RWPE2 (cell line): Measurements from ENCODE around the gene RIC8A.

Experiments used
- ATAC-seq: fragments of 200-7000 bp; cut with Tn5 transposase; 3 replicates; pipeline ENCODE4 v1.9.1; 2021; ENCODE audit warnings: low read depth
- DNase-seq: peaks from one replicate; pipeline ENCODE4 v3.0.0-alpha.2; 2020; ENCODE audit warnings: low spot score
- H3K27ac ChIP-seq: fragments of 450-650 bp; 2 replicates; pipeline ENCODE4 v1.5.1; 2017; ENCODE audit warnings: mild to moderate bottlenecking; ENCODE audit not compliant: poor library complexity, severe bottlenecking
- H3K27me3 ChIP-seq: fragments of 250-450 bp; sonication (Bioruptor Pico); 2 replicates; pipeline ENCODE4 v1.5.1; 2021; ENCODE audit warnings: mild to moderate bottlenecking, moderate library complexity; ENCODE audit not compliant: insufficient read depth, poor library complexity, severe bottlenecking
- H3K36me3 ChIP-seq: fragments of 250-450 bp; sonication (Bioruptor Pico); 2 replicates; pipeline ENCODE4 v1.5.1; 2020; ENCODE audit warnings: low read depth, mild to moderate bottlenecking, moderate library complexity
- H3K4me1 ChIP-seq: fragments of 250-450 bp; sonication (Bioruptor Pico); 2 replicates; pipeline ENCODE4 v1.5.1; 2021; ENCODE audit warnings: mild to moderate bottlenecking, moderate library complexity; ENCODE audit not compliant: insufficient read depth, poor library complexity, severe bottlenecking
- H3K4me3 ChIP-seq: fragments of 250-450 bp; sonication (Bioruptor Pico); 2 replicates; pipeline ENCODE4 v1.5.1; 2021; ENCODE audit warnings: mild to moderate bottlenecking, moderate library complexity; ENCODE audit not compliant: severe bottlenecking
- H3K9me3 ChIP-seq: fragments of 250-450 bp; sonication (Bioruptor Pico); 2 replicates; pipeline ENCODE4 v1.5.1; 2021; ENCODE audit warnings: mild to moderate bottlenecking, moderate library complexity; ENCODE audit not compliant: severe bottlenecking
- TF ChIP-seq, protein P1 (sequence below): fragments of 450-650 bp; IDR thresholded peaks from one replicate; pipeline ENCODE4 v1.5.1; 2017; ENCODE audit warnings: mild to moderate bottlenecking, moderate library complexity; ENCODE audit not compliant: poor library complexity, severe bottlenecking

Gene RIC8A

DNA sequence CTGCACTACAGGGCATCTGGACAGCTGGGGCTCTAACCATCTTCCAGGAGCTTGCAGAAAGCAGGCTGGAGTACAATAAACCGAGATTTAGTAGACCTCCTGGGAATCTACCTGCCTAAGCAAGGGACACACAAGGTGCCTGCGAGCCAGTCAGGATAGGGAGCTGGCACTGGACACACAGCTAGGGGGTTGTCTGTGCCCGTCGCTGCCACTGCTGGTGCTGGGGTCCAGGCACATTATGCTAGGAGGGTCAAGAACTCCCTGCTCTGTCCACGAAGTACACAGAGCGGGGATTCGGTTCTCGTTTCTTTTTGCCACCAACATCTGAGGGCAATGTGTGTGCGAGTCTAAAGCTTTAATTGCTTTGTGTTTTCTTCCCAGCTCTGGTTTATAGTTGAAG is 4.2 kb downstream of the RIC8A start:
- Histone ChIP-seq H3K4me3 (no peak overlapping the region), H3K4me1 (peaks cover 10% of the 10 kb centered on the region), H3K36me3 (peaks cover 72% of the 10 kb centered on the region), H3K27ac (no peak overlapping the region), H3K27me3 (no peaks in the 10 kb centered on the region), H3K9me3 (no peaks in the 10 kb centered on the region)
- ATAC-seq, result no peak
- no peak for DNase-seq
- TF ChIP-seq, protein P1, sequence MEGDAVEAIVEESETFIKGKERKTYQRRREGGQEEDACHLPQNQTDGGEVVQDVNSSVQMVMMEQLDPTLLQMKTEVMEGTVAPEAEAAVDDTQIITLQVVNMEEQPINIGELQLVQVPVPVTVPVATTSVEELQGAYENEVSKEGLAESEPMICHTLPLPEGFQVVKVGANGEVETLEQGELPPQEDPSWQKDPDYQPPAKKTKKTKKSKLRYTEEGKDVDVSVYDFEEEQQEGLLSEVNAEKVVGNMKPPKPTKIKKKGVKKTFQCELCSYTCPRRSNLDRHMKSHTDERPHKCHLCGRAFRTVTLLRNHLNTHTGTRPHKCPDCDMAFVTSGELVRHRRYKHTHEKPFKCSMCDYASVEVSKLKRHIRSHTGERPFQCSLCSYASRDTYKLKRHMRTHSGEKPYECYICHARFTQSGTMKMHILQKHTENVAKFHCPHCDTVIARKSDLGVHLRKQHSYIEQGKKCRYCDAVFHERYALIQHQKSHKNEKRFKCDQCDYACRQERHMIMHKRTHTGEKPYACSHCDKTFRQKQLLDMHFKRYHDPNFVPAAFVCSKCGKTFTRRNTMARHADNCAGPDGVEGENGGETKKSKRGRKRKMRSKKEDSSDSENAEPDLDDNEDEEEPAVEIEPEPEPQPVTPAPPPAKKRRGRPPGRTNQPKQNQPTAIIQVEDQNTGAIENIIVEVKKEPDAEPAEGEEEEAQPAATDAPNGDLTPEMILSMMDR, result no peak

DNA sequence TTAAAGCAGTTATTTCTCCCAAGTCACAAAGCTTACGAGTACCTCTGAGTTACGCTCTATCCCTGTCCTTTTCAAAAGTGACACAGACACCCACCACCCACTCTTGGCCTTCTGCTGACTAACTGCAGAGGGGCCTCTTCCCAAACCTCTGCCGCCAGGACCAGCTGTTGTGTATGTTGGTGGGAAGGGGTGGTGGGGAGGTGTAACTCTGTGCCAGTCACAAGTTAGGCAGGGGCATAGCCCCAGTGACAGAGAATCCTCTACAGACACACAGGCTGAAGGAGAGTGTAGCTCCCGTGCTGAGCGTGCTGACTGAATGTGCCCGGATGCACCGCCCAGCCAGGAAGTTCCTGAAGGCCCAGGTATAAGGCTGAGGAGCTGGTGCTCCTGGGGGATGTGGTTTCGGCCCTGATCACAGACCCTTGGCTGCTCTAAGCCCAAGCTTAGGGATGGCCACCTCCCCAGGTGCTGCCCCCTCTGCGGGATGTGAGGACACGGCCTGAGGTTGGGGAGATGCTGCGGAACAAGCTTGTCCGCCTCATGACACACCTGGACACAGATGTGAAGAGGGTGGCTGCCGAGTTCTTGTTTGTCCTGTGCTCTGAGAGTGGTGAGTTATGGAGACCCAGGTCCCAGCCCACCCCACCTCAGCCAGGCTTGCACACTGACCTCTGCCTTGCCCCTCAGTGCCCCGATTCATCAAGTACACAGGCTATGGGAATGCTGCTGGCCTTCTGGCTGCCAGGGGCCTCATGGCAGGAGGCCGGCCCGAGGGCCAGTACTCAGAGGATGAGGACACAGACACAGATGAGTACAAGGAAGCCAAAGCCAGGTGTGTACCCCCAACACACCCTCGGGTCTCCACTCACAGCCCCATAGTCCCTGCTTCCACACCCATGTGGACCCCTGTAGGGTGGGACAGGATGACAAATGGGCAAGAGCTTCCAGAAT is 4.9 kb downstream of the RIC8A start:
- no peak for ATAC-seq

DNA sequence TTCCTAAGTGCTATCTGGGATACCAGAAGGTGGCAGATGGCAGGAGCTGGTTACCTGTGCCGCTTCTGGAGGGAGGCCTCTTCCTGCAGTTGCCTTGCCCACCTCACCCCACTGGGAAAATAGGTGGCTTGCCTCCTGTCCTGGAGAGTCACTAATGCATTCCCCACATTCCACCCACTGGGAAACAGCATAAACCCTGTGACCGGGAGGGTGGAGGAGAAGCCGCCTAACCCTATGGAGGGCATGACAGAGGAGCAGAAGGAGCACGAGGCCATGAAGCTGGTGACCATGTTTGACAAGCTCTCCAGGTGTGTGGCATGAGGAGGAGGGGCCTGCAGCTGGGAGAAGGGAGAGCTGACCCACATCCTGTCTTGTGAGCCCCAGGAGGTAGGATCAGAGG is 5.6 kb downstream of the RIC8A start:
- Histone ChIP-seq H3K4me3 (no peak overlapping the region), H3K27me3 (no peaks in the 10 kb centered on the region), H3K4me1 (peaks cover 10% of the 10 kb centered on the region), H3K9me3 (no peaks in the 10 kb centered on the region), H3K36me3 (peaks cover 72% of the 10 kb centered on the region), H3K27ac (no peak overlapping the region)
- ATAC-seq, result no peak
- TF ChIP-seq, protein P1, result no peak
- no peak for DNase-seq

More for the DNA sequence above, 4.9 kb downstream of the RIC8A start:
- TF ChIP-seq, protein P1, result no peak
- Histone ChIP-seq H3K27ac (no peak overlapping the region), H3K36me3 (peaks cover 72% of the 10 kb centered on the region), H3K9me3 (no peaks in the 10 kb centered on the region), H3K27me3 (no peaks in the 10 kb centered on the region), H3K4me1 (peaks cover 10% of the 10 kb centered on the region), H3K4me3 (no peak overlapping the region)
- no peak for DNase-seq

DNA sequence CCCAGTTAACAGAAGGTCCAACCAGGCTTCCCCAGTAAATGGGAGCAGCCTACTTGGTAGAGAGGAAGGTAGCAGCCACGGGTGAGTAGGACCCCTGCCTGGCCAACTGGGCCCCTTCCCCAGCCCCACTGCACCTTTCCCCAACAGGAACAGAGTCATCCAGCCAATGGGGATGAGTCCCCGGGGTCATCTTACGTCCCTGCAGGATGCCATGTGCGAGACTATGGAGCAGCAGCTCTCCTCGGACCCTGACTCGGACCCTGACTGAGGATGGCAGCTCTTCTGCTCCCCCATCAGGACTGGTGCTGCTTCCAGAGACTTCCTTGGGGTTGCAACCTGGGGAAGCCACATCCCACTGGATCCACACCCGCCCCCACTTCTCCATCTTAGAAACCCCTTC is 6.6 kb downstream of the RIC8A start:
- DNase-seq (no peak), ATAC-seq (no peak)
- no peak overlapping the region for H3K27ac ChIP-seq
- peaks cover 72% of the 10 kb centered on the region for H3K36me3 ChIP-seq
- peaks cover 10% of the 10 kb centered on the region for H3K4me1 ChIP-seq
- no peaks in the 10 kb centered on the region for H3K27me3 ChIP-seq
- TF ChIP-seq, protein P1, result no peak
- no peaks in the 10 kb centered on the region for H3K9me3 ChIP-seq
- no peak overlapping the region for H3K4me3 ChIP-seq

DNA sequence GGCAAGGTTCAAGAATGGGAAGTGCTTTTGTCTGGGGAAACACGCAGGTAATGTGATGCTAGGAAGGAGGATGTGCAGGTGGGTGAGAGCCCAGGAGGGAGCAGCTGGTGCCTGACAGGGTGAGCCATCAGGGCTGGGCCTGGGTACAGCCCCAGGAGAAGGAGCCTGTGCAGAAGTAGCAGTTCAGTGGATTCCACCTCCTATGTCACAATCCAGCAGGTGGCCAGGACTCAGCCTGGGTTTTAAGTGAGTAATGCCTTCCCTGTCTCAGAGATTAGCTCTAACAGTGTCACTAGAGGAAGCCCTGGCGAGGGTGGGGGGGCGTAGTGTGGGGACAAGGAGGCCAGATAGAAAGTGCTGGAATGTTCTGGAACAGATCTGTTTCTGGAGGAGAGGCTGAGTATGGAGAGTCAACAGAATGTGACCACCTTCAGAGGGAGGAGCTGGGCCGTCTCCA is 8.1 kb downstream of the RIC8A start:
- Histone ChIP-seq H3K27ac (no peak overlapping the region), H3K36me3 (peaks cover 59% of the 10 kb centered on the region), H3K4me3 (no peak overlapping the region), H3K27me3 (no peaks in the 10 kb centered on the region), H3K4me1 (no peaks in the 10 kb centered on the region), H3K9me3 (no peaks in the 10 kb centered on the region)
- peak; percentile 44 for ATAC-seq
- no peak for DNase-seq
- TF ChIP-seq, protein P1, result no peak
